ENCODE data around the gene LUZP2. TPM values are rescaled to one million over a fixed set of nuclear protein-coding genes. Genes with fewer than 3 reads are reported as not detected.
A peak's percentile ranks its signal among the peaks of the same experiment; 100 is the strongest.
"Not testable (repeated sequence)": the region's sequence is repeated elsewhere in the genome, so short reads cannot be mapped to it uniquely, and the experiment has no call there.

Gene LUZP2
- total RNA-seq, 2 experiments from 2014 or later: not detected

GRCh38 chr11:24890426-24890825, 393.6 kb downstream of the LUZP2 start:
- Histone ChIP-seq H3K9me3 (ENCODE audit: control insufficient read depth in 1 of 2, insufficient read depth in 1 of 2, low read length in 2 of 2) (no peaks in the 10 kb centered on the region), H3K36me3 (ENCODE audit: insufficient read depth, low read length) (no peaks in the 10 kb centered on the region), H3K4me1 (ENCODE audit: insufficient read depth, low read length) (no peaks in the 10 kb centered on the region), H3K4me3 (ENCODE audit: low read length) (no peak overlapping the region), H3K27ac (ENCODE audit: low read depth in 1 of 2, low read length in 2 of 2) (no peak overlapping the region), H3K27me3 (ENCODE audit: control insufficient read depth in 1 of 2, insufficient read depth in 2 of 2, low read length in 2 of 2) (no peaks in the 10 kb centered on the region)
- Mint-ChIP-seq H3K9me3 (peaks cover 6% of the 10 kb centered on the region), H3K27me3 (no peaks in the 10 kb centered on the region), H3K4me1 (ENCODE audit: low read depth) (no peaks in the 10 kb centered on the region), H3K4me3 (no peak overlapping the region), H3K36me3 (ENCODE audit: low read depth) (no peaks in the 10 kb centered on the region), H3K27ac (no peak overlapping the region)
- DNase-seq (no peak), ATAC-seq (ENCODE audit: poor library complexity) (no peak)
- intact Hi-C loops (cut with DNase I, micrococcal nuclease): no loop called here
- TF ChIP-seq CTCF (IDR thresholded peaks at IDR 0.05): no peak
- POLR2A ChIA-PET: no interaction called here
- CTCF ChIA-PET: no interaction called here

- H3K4me1 ChIP-seq (ENCODE audit: insufficient read depth, low read length); H3K27me3 ChIP-seq (ENCODE audit: control insufficient read depth in 1 of 2, insufficient read depth in 2 of 2, low read length in 2 of 2); CTCF ChIA-PET; H3K4me1 Mint-ChIP-seq (ENCODE audit: low read depth); H3K27ac ChIP-seq (ENCODE audit: low read depth in 1 of 2, low read length in 2 of 2); DNase-seq; H3K27me3 Mint-ChIP-seq; H3K36me3 Mint-ChIP-seq (ENCODE audit: low read depth); H3K4me3 ChIP-seq (ENCODE audit: low read length); H3K27ac Mint-ChIP-seq; ATAC-seq (ENCODE audit: poor library complexity); H3K36me3 ChIP-seq (ENCODE audit: insufficient read depth, low read length); intact Hi-C loops (cut with DNase I, micrococcal nuclease); H3K4me3 Mint-ChIP-seq; H3K9me3 Mint-ChIP-seq; POLR2A ChIA-PET: not testable (repeated sequence)
- peaks cover 0 to 10% of the 10 kb centered on the region in 2 experiments for H3K9me3 ChIP-seq (ENCODE audit: control insufficient read depth in 1 of 2, insufficient read depth in 1 of 2, low read length in 2 of 2)
Measured at GRCh38 chr11:24891845-24892492, 395.1 kb downstream of the LUZP2 start.

GRCh38 chr11:24896118-24896835, 399.4 kb downstream of the LUZP2 start:
- Mint-ChIP-seq H3K27ac (no peak overlapping the region), H3K4me1 (ENCODE audit: low read depth) (no peaks in the 10 kb centered on the region), H3K27me3 (no peaks in the 10 kb centered on the region), H3K36me3 (ENCODE audit: low read depth) (no peaks in the 10 kb centered on the region), H3K9me3 (peaks cover 10% of the 10 kb centered on the region), H3K4me3 (no peak overlapping the region)
- ATAC-seq (ENCODE audit: poor library complexity) (no peak), DNase-seq (peak in 1 of 14 experiments; percentile 5)
- H3K4me1 ChIP-seq (ENCODE audit: insufficient read depth, low read length): no peaks in the 10 kb centered on the region
- TF ChIP-seq CTCF (IDR thresholded peaks at IDR 0.05): no peak
- H3K36me3 ChIP-seq (ENCODE audit: insufficient read depth, low read length): no peaks in the 10 kb centered on the region
- H3K4me3 ChIP-seq (ENCODE audit: low read length): no peak overlapping the region
- no peak overlapping the region for H3K27ac ChIP-seq (ENCODE audit: low read depth in 1 of 2, low read length in 2 of 2)
- H3K27me3 ChIP-seq (ENCODE audit: control insufficient read depth in 1 of 2, insufficient read depth in 2 of 2, low read length in 2 of 2): no peaks in the 10 kb centered on the region
- ChIA-PET POLR2A (no interaction called here), CTCF (no interaction called here)
- H3K9me3 ChIP-seq (ENCODE audit: control insufficient read depth in 1 of 2, insufficient read depth in 1 of 2, low read length in 2 of 2): peaks cover 0 to 13% of the 10 kb centered on the region in 2 experiments
- intact Hi-C loops (cut with DNase I, micrococcal nuclease): no loop called here
